Stimulated activated CD4-positive, alpha-beta T cell treated with anti-CD3 and anti-CD28 coated beads, TNF-alpha, amount 100 ng/mL, for 24 hours (primary cell): Measurements from ENCODE around the gene KCNE4.
"Not testable (repeated sequence)": the region's sequence is repeated elsewhere in the genome, so short reads cannot be mapped to it uniquely, and the experiment has no call there.

Experiments
- DNase-seq, 3 experiments: peaks; one replicate each; pipeline ENCODE4 v3.0.0-alpha.2; 2020; ENCODE audit warnings: low read depth in 3 of 3

The KCNE4 gene

DNA sequence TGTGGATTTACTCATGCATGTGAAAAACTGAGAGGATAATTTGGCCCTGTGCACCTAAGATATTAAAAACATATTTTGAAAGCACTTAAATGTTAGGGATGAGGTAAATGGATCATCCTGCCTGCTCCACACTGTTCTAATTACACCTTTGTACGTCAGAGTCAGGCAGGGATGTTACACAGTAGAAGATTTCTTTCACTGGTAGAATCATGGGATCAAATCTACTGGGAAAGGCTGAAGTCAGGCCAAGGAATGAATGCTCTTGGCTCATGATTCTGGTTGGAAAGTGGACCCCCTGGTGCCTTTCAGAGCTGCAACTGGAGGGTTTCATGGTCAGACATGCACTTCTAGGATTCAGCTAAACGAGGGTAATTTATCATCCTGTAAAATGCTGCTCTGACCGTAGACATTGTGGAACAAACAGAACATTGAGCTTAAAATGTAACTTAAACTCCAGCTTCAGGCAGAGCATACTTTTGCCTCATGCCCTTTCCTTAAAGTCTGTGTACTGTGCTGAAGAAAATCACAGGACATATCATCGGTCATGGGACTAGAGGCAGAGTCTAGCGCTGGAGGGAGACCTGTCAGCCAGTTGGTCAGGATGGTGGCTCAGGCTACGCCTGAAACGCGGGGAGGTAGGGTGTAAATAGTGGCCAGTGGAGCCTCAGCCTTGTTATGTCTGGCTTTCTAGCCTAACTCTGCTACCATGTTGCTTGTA lies 4.9 kb downstream of the KCNE4 start:
- DNase-seq: no peak

GRCh38 chr2:223057569-223057968 lies 5.6 kb downstream of the KCNE4 start:
- no peak for DNase-seq

GRCh38 chr2:223058952-223059716 lies 7.1 kb downstream of the KCNE4 start:
- DNase-seq: no peak

DNA sequence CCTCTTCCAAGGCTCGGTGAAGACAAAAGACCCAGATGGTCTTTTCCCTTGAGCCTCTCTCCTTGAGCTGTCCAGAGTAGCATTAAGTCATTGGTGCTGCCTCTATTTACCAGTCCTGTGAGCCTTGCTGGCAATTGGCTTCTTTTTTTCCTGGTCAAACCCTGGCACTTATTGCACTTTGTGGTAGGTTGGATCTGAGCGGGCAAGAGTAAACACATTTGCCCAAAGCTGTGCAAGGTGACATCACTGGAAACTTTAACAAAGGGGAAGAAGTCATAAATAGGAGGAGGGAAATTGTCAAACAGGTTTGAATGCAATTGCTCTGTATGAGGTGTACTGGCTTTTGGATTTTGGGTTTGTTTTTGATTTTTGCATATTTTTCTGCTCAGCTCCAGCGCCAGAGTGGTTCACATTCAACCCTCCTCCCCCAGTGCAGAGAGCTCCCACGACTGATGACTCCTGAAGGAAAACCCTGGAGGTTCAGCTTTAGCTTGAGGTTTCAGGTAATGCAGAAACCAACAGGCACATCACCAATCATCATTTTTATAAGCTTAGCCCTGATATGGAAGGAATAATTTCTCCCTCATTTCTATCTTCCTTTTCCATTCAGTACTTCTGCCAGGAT lies 8.3 kb downstream of the KCNE4 start:
- DNase-seq: no peak

GRCh38 chr2:223062396-223062795 lies 10.4 kb downstream of the KCNE4 start:
- no peak for DNase-seq

DNA sequence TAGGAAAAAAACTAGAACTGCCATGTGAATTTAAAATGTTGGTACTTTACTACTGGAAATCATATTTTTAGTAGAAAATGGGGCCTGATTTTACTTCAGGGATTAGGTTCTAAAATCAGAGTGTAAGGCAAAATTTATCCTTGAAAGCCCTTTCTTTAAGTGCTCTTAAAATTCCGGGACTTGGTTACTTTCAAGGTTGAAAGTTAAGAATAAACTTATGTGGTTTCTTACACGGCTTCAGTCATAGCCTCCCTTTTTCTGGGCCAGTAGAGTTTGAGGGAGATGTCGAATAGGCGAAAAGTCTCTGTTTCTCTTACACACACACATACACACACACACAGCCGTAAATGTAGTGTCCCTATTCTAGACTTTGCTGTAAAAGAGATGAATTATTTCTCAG lies 13.1 kb downstream of the KCNE4 start:
- no peak for DNase-seq

DNA sequence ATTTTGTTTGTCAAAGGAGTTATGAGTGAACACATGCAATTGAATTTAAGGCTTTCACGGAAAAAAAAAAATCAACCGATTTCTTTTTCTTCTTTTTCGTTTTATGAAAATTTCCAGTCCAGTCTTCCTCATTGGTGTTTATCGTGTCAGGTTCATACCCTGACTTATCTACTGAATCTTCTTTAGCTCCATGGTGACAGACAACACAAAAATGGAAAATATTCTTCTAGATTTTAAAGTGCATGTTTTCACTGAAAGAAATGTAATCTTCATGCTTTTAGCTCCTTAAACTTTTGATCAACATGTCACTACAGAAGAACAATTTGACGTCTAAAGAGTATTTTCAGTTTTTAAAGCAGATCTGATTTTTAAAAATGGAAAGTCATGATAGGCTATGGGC lies 14.7 kb downstream of the KCNE4 start:
- no peak for DNase-seq

DNA sequence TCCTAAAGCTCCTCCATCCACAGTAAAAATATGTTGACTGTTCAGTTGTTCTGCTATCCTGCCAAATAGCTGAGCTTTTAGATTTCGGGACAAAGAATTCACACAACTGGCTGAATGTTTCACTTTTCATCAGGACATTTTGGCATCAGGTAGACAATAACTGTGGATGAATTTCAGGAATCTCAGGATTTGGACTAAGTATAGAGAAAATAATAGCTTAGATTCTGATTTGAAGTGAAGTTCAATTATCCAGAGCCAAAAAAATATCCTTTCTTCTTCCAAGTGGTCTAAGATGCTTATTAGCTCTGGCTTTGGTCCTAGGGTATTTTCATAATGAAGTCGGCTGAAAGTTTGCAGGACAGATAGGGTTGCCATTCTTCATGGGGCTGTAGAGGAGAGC lies 16.1 kb downstream of the KCNE4 start:
- no peak for DNase-seq

DNA sequence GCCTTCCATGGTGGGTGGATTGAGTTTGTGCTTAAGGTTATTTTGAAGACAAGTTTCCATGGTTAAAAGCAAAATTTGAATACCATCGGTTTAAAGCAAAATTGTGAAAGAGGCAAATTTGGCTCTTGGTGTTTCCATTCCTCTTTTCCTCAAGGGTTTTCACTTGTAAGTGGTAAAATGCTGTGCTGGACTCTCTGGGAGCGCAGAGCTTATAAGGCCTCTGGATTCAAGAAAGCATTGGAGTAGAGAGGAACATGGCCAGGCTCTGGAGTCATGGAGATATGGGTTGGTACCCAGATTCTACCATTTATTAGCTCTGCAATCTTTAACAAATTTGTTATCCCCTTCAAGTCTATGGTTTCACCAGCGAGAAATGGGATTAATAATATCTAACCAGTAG lies 17.5 kb downstream of the KCNE4 start:
- DNase-seq: no peak

DNA sequence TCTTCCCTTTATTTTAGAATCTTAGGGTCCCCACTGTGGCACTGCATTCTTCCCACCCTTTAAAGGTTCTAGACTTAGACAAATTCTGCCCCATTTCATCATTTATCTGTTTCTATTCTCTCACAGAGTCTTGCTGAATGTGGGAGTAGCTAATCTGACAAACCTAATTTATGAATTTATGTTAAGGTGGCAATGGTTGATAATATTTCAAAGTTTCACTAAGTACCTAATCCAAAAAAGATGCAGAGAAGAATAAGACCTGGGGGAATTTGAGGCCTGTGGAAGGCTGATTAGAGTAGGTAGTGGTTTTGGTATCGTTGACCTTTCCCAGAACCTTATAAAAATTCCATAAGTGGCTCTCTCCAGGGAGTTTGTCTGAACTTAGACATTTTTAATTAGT lies 18.0 kb downstream of the KCNE4 start:
- no peak for DNase-seq

DNA sequence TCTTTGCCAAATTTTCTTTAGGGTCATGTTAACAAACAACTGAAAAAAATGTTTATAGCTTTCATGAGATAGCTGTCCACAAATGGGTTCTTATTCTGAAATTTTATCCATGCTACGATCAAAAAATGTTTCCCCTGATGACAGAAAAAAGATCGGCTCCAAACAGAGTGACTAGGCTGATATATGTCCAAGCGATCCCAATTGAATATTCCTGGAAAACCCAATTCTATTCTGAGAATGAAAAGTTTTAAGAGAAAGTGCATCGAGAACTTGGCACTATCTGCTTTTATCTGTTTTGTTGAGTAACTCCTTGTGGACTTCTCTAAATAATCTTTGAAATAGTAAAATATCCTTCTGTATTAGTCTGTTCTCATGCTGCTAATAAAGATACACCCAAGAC lies 19.1 kb downstream of the KCNE4 start:
- DNase-seq: no peak

GRCh38 chr2:223072826-223073225 lies 20.8 kb downstream of the KCNE4 start:
- no peak for DNase-seq

DNA sequence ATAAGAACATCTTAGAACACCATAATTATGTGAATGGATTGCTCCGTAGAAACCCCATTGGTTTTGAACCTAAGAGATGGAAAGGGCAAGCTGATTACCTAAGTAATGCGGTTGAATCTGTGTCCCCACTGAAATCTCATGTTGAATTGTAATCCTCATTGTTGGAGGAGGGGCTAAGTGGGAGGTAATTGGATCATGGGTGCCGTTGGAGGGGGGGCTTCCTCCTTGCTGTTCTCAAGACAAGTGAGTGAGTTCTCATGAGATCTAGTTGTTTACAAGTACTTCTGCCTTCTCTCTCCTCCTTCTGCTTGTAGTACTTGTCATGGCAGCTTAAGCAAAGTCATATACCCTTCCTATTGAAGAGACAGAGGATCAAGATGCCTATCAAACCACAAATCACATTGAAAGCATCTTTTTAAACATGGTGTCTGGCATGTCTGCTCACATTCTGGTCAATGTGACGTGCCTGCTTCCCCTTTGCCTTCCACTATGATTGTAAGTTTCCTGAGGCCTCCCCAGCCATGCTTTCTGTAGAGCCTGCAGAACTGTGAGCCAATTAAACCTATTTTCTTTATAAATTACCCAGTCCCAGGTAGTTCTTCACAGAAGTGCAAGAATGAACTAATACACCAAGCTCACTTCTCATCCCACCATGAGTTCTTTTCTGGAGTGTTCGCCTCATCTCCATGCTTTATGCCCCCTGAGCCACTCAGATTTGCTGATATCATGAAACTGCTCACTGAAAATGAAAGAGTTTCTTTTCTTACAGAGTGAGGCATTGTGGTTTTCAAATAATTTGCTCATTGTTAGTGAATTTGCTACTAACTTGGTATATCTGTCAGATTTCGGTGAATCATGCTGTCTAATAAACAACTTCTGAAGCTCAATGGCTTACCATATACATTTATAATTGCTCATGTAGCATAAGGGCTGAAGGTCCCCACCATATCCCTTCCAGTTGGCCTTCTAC lies 23.6 kb downstream of the KCNE4 start:
- no peak for DNase-seq

DNA sequence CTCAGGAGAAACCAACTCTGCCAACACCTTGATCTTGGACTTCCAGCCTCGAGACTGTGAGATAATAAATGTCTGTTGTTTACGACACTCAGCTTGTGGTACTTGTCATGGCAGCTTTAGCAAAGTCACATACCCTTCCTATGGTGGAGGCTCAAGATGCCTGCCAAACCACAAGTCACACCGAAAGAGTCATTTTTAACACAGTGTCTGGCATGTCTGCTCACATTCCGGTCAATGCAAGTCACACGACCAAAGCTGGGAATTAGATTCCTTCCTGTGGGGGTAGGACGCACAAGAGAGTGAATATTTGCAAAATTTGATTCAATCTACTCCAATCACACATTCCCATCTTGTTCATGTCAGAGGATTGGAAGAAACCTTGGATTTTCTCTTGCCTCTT lies 24.6 kb downstream of the KCNE4 start:
- DNase-seq: no peak

DNA sequence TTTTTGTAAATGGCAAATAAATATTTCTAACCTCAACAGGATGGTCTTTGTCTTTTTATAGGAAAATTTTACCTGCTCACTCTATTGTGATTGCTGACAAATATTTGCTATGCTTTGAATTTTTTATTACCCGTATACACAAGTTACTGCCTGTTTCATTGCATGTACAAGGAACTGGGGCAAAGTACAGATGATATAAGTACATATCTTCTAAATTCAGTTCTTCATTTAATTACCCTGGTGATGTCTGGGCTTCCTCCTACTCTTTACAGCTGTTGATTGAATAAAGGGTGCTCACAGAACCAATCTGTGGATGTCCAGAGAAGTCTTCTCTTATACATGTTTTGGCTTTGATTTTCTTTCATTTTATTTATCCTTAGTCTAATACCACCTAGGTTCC lies 26.5 kb downstream of the KCNE4 start:
- no peak for DNase-seq

GRCh38 chr2:223079378-223079777 lies 27.4 kb downstream of the KCNE4 start:
- no peak for DNase-seq

DNA sequence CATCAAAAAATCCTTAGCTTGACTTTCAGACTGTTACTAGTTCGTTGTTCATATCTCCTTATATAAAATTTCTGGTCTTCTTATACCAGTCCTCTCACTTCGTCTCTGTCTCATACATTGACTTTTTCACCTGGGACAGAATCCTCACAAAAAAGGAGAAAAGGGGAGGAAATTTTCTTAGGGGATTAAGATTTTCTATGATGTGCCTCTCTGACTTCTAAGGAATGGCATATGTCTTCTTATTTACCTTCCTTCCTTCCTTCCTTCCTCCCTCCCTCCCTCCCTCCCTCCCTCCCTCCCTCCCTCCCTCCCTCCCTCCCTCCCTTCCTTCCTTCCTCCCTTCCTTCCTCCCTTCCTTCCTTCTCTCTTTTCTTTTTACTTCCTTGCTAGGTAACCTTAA lies 27.9 kb downstream of the KCNE4 start:
- DNase-seq: no peak

DNA sequence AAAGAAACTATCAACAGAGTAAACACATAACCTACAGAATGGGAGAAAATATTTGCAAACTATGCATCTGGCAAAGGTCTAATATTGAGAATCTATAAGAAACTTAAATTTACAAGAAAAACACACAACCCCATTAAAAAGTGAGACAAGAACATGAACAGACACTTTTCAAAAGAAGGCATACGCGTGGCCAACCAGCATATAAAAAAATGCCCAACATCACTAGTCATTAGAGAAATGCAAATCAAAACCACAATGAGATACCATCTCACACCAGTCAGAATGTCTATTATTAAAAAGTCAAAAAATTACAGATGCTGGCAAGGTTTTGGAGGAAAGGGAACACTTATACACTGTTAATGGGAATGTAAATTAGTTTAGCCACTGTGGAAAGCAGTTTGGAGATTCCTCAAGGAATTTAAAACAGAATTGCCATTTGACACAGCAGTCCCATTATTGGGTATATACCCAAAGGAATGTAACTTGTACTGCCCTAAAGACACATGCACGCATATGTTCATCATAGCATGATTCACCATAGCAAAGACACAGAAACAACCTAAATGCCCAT lies 28.9 kb downstream of the KCNE4 start:
- not testable (repeated sequence) for DNase-seq

DNA sequence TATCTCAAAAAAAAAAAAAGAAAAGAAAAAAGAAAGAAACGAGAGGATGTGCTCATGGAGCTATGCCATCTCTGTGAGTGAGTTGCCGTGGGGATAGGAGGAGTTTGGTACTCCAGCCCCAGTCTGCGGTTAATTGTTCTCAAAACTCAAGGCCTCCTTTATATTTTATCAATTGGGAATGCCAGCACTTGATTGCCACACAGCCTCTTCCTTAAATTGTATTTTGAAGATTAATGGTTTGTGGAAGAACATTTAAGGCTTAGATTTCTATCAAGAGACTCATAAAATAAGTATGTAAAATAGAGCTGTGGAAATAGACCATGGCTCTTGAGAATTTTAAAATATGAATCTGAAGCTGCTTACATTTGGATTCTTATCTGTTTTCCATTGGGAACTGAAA lies 29.8 kb downstream of the KCNE4 start:
- DNase-seq: no peak

GRCh38 chr2:223082706-223083105 lies 30.7 kb downstream of the KCNE4 start:
- DNase-seq: no peak

- DNase-seq: no peak
These were observed 31.5 kb downstream of the KCNE4 start for GRCh38 chr2:223083402-223084070.
